ENCODE measurements around the gene IRX6.

DNA sequence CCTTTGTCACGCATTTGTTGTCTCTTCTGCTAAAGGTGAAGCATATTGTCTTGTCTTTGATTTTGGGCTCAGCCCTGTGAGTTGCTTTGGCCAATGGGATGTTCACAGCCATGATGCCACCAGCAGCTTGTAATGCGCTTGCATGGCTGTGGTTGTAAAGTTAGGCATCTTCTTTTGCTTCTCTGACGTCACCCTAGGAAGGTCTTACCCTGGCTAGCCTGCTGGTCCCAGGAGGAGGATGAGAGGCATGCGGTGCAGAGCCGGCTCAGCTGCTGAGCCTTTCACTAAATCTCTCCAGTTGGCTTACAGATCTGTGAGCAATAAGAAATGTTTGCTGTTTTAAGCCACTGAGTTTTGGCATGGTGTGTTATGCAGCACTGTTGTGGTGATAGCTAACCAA is 40.8 kb downstream of the IRX6 start:
- TF ChIP-seq GATA2 (IDR thresholded peaks at IDR 0.05; ENCODE audit: low read depth, low read length): no peak
- no peak for TF ChIP-seq GATA3 (IDR thresholded peaks at IDR 0.05; ENCODE audit: low read depth, low read length)

Measured in SH-SY5Y (cell line).